MM.1S (cell line): ENCODE measurements around the gene KDM4B.

ENCODE experiments used
- CTCF ChIP-seq: fragments of 300-600 bp; sonication (generic); IDR thresholded peaks from 2 replicates; pipeline ENCODE4 v1.5.1; 2016; ENCODE audit warnings: antibody characterized with exemption, low read length, mixed read lengths
- EZH2 ChIP-seq: fragments of 300-600 bp; sonication (generic); optimal IDR thresholded peaks from 2 replicates; pipeline ENCODE3; 2017; ENCODE audit warnings: low read depth, mild to moderate bottlenecking, antibody characterized with exemption, low read length, mixed read lengths
- EZH2phosphoT487 ChIP-seq: fragments of 300-600 bp; sonication (generic); IDR thresholded peaks from 2 replicates; pipeline ENCODE4 v1.6.1; 2018; ENCODE audit warnings: antibody characterized with exemption, low read length

GRCh38 chr19:5143471-5144411 is 174.8 kb downstream of the KDM4B start:
- TF ChIP-seq CTCF: no peak
- TF ChIP-seq EZH2: no peak
- TF ChIP-seq EZH2phosphoT487: no peak
